ENCODE measurements around the gene PLA2G2C.

Gene PLA2G2C

DNA sequence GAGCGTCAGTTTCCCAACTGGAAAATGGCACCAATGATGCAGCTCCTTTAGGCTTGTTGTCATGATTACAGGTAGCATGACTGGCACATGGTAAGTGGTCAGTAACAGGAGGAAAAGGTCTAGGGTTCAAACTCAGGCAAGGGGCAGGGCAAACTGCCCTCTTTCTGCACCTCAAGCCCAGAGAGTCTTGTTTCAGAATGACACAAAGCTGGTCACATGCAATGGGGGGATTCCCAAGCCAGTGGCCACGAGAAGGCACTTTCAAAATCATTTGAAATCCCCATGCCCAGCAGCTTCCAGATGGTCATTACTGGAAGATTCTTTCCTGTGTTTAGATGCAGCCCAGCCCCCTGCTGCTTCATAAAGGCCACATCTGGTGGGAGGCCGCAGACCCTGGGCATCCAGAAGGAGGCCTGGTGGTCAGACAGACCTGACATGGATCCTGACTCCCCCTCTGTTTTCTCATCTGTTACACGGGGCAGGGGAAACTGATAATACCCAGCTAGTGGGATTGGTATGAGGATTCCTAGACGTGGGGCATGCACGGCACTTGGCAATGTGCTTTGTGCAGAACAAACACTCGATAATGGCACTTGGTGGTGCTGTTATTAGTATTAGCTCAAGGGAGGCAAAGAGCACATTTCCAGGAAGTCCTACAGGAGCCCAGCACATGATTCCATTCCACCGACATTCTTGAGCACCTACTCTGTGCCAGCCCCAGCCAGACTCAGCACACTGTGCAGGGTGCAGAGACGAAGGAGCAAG is 60.1 kb downstream of the PLA2G2C start:
- DNase-seq = no peak

- no peak for DNase-seq
Measured at GRCh38 chr1:20125100-20125499, 61.2 kb downstream of the PLA2G2C start.

DNA sequence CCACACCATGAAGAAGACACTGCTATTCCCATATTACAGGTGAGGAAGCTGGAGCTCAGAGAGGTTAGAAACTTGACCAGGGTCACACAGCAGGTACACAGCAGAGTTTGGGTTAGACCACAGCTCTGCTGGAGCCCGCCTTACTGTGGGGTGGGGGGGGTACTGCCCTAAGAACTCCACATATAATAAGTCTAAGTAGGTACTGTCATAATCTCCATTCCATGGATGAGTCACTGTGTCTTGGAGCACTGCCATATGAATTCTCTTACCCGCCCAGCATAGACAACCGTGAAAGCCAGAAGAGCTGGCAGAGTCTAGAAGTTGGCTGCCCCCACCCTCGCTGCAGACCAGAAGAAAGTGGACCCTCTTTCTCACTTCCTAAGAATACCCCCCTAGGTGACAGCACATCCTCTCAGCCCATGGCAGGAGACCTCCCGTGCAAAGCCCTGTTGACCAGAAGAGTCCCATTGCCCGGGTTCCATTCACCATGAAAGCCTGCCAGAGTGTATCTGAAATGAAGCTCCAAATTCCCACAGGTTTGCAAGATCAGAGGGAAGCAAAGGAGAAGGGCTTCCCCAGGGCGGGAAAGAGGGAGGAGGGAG is 61.8 kb downstream of the PLA2G2C start:
- DNase-seq = peak; percentile 81

GRCh38 chr1:20123722-20124455 is 62.4 kb downstream of the PLA2G2C start:
- DNase-seq = no peak

- DNase-seq = no peak
Measured at GRCh38 chr1:20120796-20121195, 65.5 kb downstream of the PLA2G2C start.

GRCh38 chr1:20119347-20119746 is 67.0 kb downstream of the PLA2G2C start, which contains the start of gene PLA2G2D:
Gene PLA2G2D (minus strand): TSS chr1:20119536. CDS start chr1:20119498, 38 bp downstream.
- no peak for DNase-seq

DNA sequence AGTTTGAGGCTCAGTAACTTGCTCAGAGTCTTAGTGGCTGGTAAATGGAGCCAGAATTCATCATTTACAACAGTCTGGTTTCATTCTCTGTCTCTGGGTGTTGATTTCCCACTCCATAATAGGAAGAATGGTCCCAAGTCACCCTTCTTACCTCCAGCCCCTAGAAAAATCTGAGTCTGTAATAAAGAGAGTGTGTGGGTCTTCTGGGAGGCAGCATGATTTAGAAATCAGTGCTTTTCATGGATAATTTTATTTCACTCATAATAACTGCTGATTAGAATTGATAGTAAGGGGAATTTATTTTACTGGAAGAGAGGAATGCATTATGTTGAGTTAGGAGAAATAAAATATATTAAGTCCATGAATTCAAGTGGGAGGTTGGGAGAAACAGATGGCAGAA is 69.1 kb downstream of the PLA2G2C start:
- no peak for DNase-seq

- DNase-seq = no peak
Measured at GRCh38 chr1:20115916-20116315, 70.4 kb downstream of the PLA2G2C start.

DNA sequence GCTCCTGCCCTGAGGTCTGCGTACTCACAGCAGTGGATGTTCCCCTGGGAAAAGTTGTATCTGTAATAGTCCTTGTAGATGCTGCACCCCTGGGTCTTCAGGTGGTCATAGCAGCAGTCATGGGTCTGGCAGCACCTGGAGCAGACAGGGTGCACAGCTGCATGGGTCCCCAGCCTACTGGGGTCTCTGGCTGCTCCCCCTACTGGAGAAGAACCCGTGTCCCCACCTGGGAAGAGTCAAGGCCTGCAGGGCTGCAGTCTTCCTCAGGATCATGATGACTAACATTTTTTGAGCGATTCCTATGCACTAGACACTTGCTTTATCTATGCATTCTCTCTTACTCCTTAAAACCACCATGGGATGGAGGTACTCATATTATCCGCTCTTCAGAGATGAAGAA is 70.8 kb downstream of the PLA2G2C start:
- no peak for DNase-seq

- DNase-seq = no peak
Measured at GRCh38 chr1:20114021-20114648, 72.2 kb downstream of the PLA2G2C start.
